ENCODE data around the gene GTPBP10. TPM values are rescaled to one million over a fixed set of nuclear protein-coding genes. Genes with fewer than 3 reads are reported as not detected.

Gene GTPBP10
- total RNA-seq, 1 donor from 2014 or later: 16.8 TPM

- peak; percentile 27 for TF ChIP-seq CTCF (IDR thresholded peaks at IDR 0.05; ENCODE audit: insufficient read depth, low read length, severe bottlenecking)
- H3K36me3 ChIP-seq (ENCODE audit: control insufficient read depth, insufficient read depth, low read length): no peaks in the 10 kb centered on the region
- peaks cover under 1% of the 10 kb centered on the region for H3K27me3 ChIP-seq (ENCODE audit: control insufficient read depth, insufficient read depth, low read length)
- H3K4me3 ChIP-seq (ENCODE audit: low read depth, low read length): no peak overlapping the region
- FAIRE-seq: no peak
- DNase-seq (ENCODE audit: low read depth): peak; percentile 37
These were observed 33.8 kb upstream of the GTPBP10 start for GRCh38 chr7:90312745-90313144.

- FAIRE-seq (no peak), DNase-seq (ENCODE audit: low read depth) (no peak)
- no peak for TF ChIP-seq CTCF (IDR thresholded peaks at IDR 0.05; ENCODE audit: insufficient read depth, low read length, severe bottlenecking)
- Histone ChIP-seq H3K27me3 (ENCODE audit: control insufficient read depth, insufficient read depth, low read length) (peaks cover 3% of the 10 kb centered on the region), H3K4me3 (ENCODE audit: low read depth, low read length) (no peak overlapping the region), H3K36me3 (ENCODE audit: control insufficient read depth, insufficient read depth, low read length) (no peaks in the 10 kb centered on the region)
These were observed 32.6 kb upstream of the GTPBP10 start for GRCh38 chr7:90313907-90314306.

- Histone ChIP-seq H3K36me3 (ENCODE audit: control insufficient read depth, insufficient read depth, low read length) (no peaks in the 10 kb centered on the region), H3K4me3 (ENCODE audit: low read depth, low read length) (no peak overlapping the region), H3K27me3 (ENCODE audit: control insufficient read depth, insufficient read depth, low read length) (peaks cover 23% of the 10 kb centered on the region)
- TF ChIP-seq CTCF (IDR thresholded peaks at IDR 0.05; ENCODE audit: insufficient read depth, low read length, severe bottlenecking): no peak
- DNase-seq (ENCODE audit: low read depth): no peak
- FAIRE-seq: no peak
These were observed 26.5 kb upstream of the GTPBP10 start for GRCh38 chr7:90320014-90320413.

- H3K4me3 ChIP-seq (ENCODE audit: low read depth, low read length): no peak overlapping the region
- peaks cover 23% of the 10 kb centered on the region for H3K27me3 ChIP-seq (ENCODE audit: control insufficient read depth, insufficient read depth, low read length)
- H3K36me3 ChIP-seq (ENCODE audit: control insufficient read depth, insufficient read depth, low read length): no peaks in the 10 kb centered on the region
- TF ChIP-seq CTCF (IDR thresholded peaks at IDR 0.05; ENCODE audit: insufficient read depth, low read length, severe bottlenecking): no peak
- DNase-seq (ENCODE audit: low read depth): no peak
- no peak for FAIRE-seq
These were observed 26.1 kb upstream of the GTPBP10 start for GRCh38 chr7:90320418-90320800.

- Histone ChIP-seq H3K4me3 (ENCODE audit: low read depth, low read length) (peak within 1 kb of the TSS; percentile 14), H3K27me3 (ENCODE audit: control insufficient read depth, insufficient read depth, low read length) (peaks cover 23% of the 10 kb centered on the region), H3K36me3 (ENCODE audit: control insufficient read depth, insufficient read depth, low read length) (no peaks in the 10 kb centered on the region)
- FAIRE-seq (no peak), DNase-seq (ENCODE audit: low read depth) (no peak)
- TF ChIP-seq CTCF (IDR thresholded peaks at IDR 0.05; ENCODE audit: insufficient read depth, low read length, severe bottlenecking): no peak
These were observed 25.6 kb upstream of the GTPBP10 start, which contains the start of gene FAM237B for GRCh38 chr7:90320801-90321494. TSS of gene FAM237B (minus strand) at chr7:90321304. CDS start at chr7:90319748, 1,556 bp downstream.

- H3K36me3 ChIP-seq (ENCODE audit: control insufficient read depth, insufficient read depth, low read length): no peaks in the 10 kb centered on the region
- no peak for TF ChIP-seq CTCF (IDR thresholded peaks at IDR 0.05; ENCODE audit: insufficient read depth, low read length, severe bottlenecking)
- FAIRE-seq: no peak
- no peak overlapping the region for H3K4me3 ChIP-seq (ENCODE audit: low read depth, low read length)
- no peak for DNase-seq (ENCODE audit: low read depth)
- peaks cover 21% of the 10 kb centered on the region for H3K27me3 ChIP-seq (ENCODE audit: control insufficient read depth, insufficient read depth, low read length)
These were observed 23.7 kb upstream of the GTPBP10 start for GRCh38 chr7:90322837-90323236.
